Measurements from ENCODE around the gene UNC93B1. TPM values are rescaled to one million over a fixed set of nuclear protein-coding genes. Genes with fewer than 3 reads are reported as not detected.

UNC93B1 gene
- total RNA-seq, 1 experiment from 2014 or later, result 71.2 TPM

- peaks cover 30% of the 10 kb centered on the region for H3K4me1 Mint-ChIP-seq (ENCODE audit: low read depth, unreplicated experiment)
- no peaks in the 10 kb centered on the region for H3K27me3 Mint-ChIP-seq (ENCODE audit: unreplicated experiment)
- H3K4me3 Mint-ChIP-seq (ENCODE audit: low read depth, unreplicated experiment), result no peak overlapping the region
- no peak overlapping the region for H3K27ac Mint-ChIP-seq (ENCODE audit: unreplicated experiment)
- H3K9me3 Mint-ChIP-seq (ENCODE audit: low read depth, unreplicated experiment), result no peaks in the 10 kb centered on the region
- H3K36me3 Mint-ChIP-seq (ENCODE audit: insufficient read depth, unreplicated experiment), result peaks cover 73% of the 10 kb centered on the region
- intact Hi-C loops (cut with micrococcal nuclease; ENCODE audit: unreplicated experiment), result no loop called here
- CTCF ChIA-PET, result interaction anchor here (0.6 kb wide), 1 partner anchor 115 kb away, joined by 3 read pairs; no protein-coding TSS in a partner anchor
- no peak for TF ChIP-seq CTCF (IDR thresholded peaks at IDR 0.05; ENCODE audit: unreplicated experiment)
- BruUV-seq (replicated peaks), result no TSS peak
- no peak for DNase-seq
Observed at GRCh38 chr11:68025047-68025446, 21.1 kb upstream of the UNC93B1 start.

GRCh38 chr11:68024508-68024907, 20.6 kb upstream of the UNC93B1 start:
- BruUV-seq (replicated peaks), result no TSS peak
- peaks cover 67% of the 10 kb centered on the region for H3K36me3 Mint-ChIP-seq (ENCODE audit: insufficient read depth, unreplicated experiment)
- no peak for DNase-seq
- H3K27ac Mint-ChIP-seq (ENCODE audit: unreplicated experiment), result no peak overlapping the region
- H3K4me3 Mint-ChIP-seq (ENCODE audit: low read depth, unreplicated experiment), result no peak overlapping the region
- no peak for TF ChIP-seq CTCF (IDR thresholded peaks at IDR 0.05; ENCODE audit: unreplicated experiment)
- intact Hi-C loops (cut with micrococcal nuclease; ENCODE audit: unreplicated experiment), result no loop called here
- CTCF ChIA-PET, result no interaction called here
- H3K27me3 Mint-ChIP-seq (ENCODE audit: unreplicated experiment), result no peaks in the 10 kb centered on the region
- H3K9me3 Mint-ChIP-seq (ENCODE audit: low read depth, unreplicated experiment), result no peaks in the 10 kb centered on the region
- peaks cover 29% of the 10 kb centered on the region for H3K4me1 Mint-ChIP-seq (ENCODE audit: low read depth, unreplicated experiment)

- BruUV-seq (replicated peaks), result no TSS peak
- peaks cover 66% of the 10 kb centered on the region for H3K36me3 Mint-ChIP-seq (ENCODE audit: insufficient read depth, unreplicated experiment)
Observed at GRCh38 chr11:68022531-68022930, 18.6 kb upstream of the UNC93B1 start.

GRCh38 chr11:68021167-68021787, 17.4 kb upstream of the UNC93B1 start:
- peak; percentile 38 for TF ChIP-seq CTCF (IDR thresholded peaks at IDR 0.05; ENCODE audit: unreplicated experiment)
- H3K9me3 Mint-ChIP-seq (ENCODE audit: low read depth, unreplicated experiment), result no peaks in the 10 kb centered on the region
- BruUV-seq (replicated peaks), result no TSS peak
- peaks cover 40% of the 10 kb centered on the region for H3K4me1 Mint-ChIP-seq (ENCODE audit: low read depth, unreplicated experiment)
- DNase-seq, result peak; percentile 83
- H3K36me3 Mint-ChIP-seq (ENCODE audit: insufficient read depth, unreplicated experiment), result peaks cover 67% of the 10 kb centered on the region
- H3K4me3 Mint-ChIP-seq (ENCODE audit: low read depth, unreplicated experiment), result peak overlapping the region; percentile 11
- peak overlapping the region; percentile 75 for H3K27ac Mint-ChIP-seq (ENCODE audit: unreplicated experiment)
- H3K27me3 Mint-ChIP-seq (ENCODE audit: unreplicated experiment), result no peaks in the 10 kb centered on the region
- intact Hi-C loops (cut with micrococcal nuclease; ENCODE audit: unreplicated experiment), result no loop called here
- CTCF ChIA-PET, result interaction anchor here (0.6 to 1.0 kb wide), 2 partner anchors 11 to 230 kb away, joined by 3 to 6 read pairs; partner anchors contain the start of gene ALDH3B1

More at GRCh38 chr11:68022531-68022930, 18.6 kb upstream of the UNC93B1 start:
- intact Hi-C loops (cut with micrococcal nuclease; ENCODE audit: unreplicated experiment), result no loop called here
- TF ChIP-seq CTCF (IDR thresholded peaks at IDR 0.05; ENCODE audit: unreplicated experiment), result no peak
- CTCF ChIA-PET, result no interaction called here
- Mint-ChIP-seq H3K27ac (ENCODE audit: unreplicated experiment) (no peak overlapping the region), H3K27me3 (ENCODE audit: unreplicated experiment) (no peaks in the 10 kb centered on the region), H3K9me3 (ENCODE audit: low read depth, unreplicated experiment) (no peaks in the 10 kb centered on the region), H3K4me3 (ENCODE audit: low read depth, unreplicated experiment) (no peak overlapping the region), H3K4me1 (ENCODE audit: low read depth, unreplicated experiment) (peaks cover 28% of the 10 kb centered on the region)
- no peak for DNase-seq

Data from Calu3 (cell line).